Mesothelial cell of epicardium (in vitro differentiated cells): ENCODE results near the gene ARMC9. TPM values are rescaled to one million over a fixed set of nuclear protein-coding genes. Genes with fewer than 3 reads are reported as not detected.

Experiments used
- DNase-seq, 2 experiments: peaks; one replicate each; pipeline ENCODE4 v3.0.0; 2021; ENCODE audit warnings: low spot score in 2 of 2; ENCODE audit not compliant: unreplicated experiment in 2 of 2
- H3K27ac Mint-ChIP-seq: 2 replicates; pipeline ENCODE4 v1.8.0; 2021; ENCODE audit warnings: mixed read lengths
- H3K27me3 Mint-ChIP-seq: 2 replicates; pipeline ENCODE4 v1.8.0; 2021; ENCODE audit warnings: low read depth, mixed read lengths
- H3K36me3 Mint-ChIP-seq: 2 replicates; pipeline ENCODE4 v1.8.0; 2021; ENCODE audit warnings: mixed read lengths
- H3K4me1 Mint-ChIP-seq: 2 replicates; pipeline ENCODE4 v1.8.0; 2021; ENCODE audit warnings: mixed read lengths
- H3K4me3 Mint-ChIP-seq: 2 replicates; pipeline ENCODE4 v1.8.0; 2021; ENCODE audit warnings: mild to moderate bottlenecking, moderate library complexity, mixed read lengths
- H3K9me3 Mint-ChIP-seq: 2 replicates; pipeline ENCODE4 v1.8.0; 2021; ENCODE audit warnings: mixed read lengths
- CTCF ChIP-seq: fragments of 200-600 bp; sonication (generic); IDR thresholded peaks from one replicate; pipeline ENCODE4 v1.5.0; 2021; ENCODE audit warnings: antibody characterized with exemption; ENCODE audit not compliant: unreplicated experiment
- total RNA-seq: library from RNA; stranded (reverse); gene quantifications from 3 replicates; pipeline ENCODE4 v1.2.1, GENCODE V29; 2021

Gene ARMC9
- total RNA-seq, 1 donor from 2014 or later, result 52.3 TPM

DNA sequence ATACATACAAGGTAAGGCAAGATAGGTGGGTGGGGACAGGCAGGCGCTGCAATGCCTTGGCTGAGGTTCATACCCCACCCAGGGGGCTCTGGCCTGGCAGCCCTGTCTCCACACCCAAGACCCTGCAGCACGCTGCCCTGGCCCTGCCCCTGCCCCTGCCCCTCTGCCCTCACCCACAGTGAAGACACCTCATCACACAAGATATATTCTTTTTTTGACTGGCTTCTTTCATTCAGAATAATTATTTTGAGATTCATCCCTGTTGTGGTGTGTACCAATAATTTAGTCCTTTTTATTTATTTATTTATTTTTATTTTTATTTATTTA is 185.6 kb downstream of the ARMC9 start:
- Mint-ChIP-seq H3K9me3 (peaks cover 18% of the 10 kb centered on the region), H3K27ac (no peak overlapping the region), H3K4me3 (no peak overlapping the region), H3K4me1 (peaks cover 3% of the 10 kb centered on the region), H3K27me3 (no peaks in the 10 kb centered on the region), H3K36me3 (peaks cover 12% of the 10 kb centered on the region)
- DNase-seq, result no peak
- no peak for TF ChIP-seq CTCF

DNA sequence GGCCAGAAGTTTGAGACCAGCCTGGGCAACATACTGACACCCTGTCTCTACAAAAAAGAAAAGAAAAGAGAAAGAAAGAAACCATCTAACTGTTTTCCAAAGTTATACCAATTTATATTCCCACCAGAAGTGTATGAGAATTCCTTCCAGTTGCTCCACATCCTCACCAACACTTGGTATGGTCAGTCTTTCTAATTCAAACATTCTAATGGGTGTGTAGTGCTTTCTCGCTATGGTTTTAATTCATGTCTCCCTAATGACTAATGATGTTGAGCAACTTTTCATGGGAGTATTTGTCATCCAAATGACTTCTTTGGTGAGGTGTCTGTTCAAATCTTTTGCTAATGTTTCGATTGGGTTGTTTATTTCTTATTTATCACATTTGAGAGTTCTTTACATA is 186.5 kb downstream of the ARMC9 start:
- no peak for TF ChIP-seq CTCF
- no peaks in the 10 kb centered on the region for H3K27me3 Mint-ChIP-seq
- no peak overlapping the region for H3K4me3 Mint-ChIP-seq
- peaks cover 18% of the 10 kb centered on the region for H3K9me3 Mint-ChIP-seq
- no peak overlapping the region for H3K27ac Mint-ChIP-seq
- peaks cover 3% of the 10 kb centered on the region for H3K4me1 Mint-ChIP-seq
- H3K36me3 Mint-ChIP-seq, result peaks cover 12% of the 10 kb centered on the region
- DNase-seq, result no peak

DNA sequence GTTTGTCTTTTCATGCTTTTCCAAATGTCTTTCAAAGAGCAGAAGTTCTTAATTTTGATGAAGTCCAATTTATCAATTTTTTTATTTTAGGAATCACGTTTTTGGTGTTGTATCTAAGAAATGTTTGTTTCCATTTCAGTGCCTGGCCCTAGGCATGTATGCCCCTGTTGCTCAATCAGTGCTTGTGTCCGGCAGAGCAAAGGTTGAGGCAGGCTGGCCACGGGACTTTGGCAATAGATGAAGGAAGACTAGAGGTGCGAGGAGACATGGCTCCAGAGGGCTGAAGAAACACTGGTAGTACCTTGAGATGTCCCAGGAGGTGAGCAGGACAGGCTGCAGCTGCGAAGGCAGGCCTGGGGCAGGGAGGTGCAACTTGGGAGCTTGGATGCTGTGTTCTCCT is 187.0 kb downstream of the ARMC9 start:
- no peaks in the 10 kb centered on the region for H3K27me3 Mint-ChIP-seq
- peaks cover 3% of the 10 kb centered on the region for H3K4me1 Mint-ChIP-seq
- no peak overlapping the region for H3K4me3 Mint-ChIP-seq
- peaks cover 18% of the 10 kb centered on the region for H3K9me3 Mint-ChIP-seq
- no peak for DNase-seq
- TF ChIP-seq CTCF, result no peak
- H3K36me3 Mint-ChIP-seq, result peaks cover 12% of the 10 kb centered on the region
- H3K27ac Mint-ChIP-seq, result no peak overlapping the region

DNA sequence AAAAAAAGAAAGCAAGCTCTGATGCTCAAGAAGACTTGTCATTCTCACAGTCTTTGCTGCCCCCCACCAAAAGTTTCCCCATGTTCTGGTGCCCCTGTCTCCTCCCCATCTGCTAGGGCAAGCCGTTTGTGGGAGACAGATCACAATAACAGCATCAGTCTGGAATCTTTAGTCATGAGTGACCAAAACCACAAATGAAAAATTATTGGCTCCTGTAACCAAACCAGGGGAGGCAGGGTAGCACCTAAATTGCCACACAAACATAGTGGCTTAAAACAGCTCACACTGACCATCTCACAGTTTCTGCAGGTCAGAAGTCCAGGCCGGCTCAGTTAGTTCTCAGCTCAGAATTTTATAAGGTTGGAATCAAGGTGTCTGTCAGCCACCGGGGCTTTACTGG is 188.0 kb downstream of the ARMC9 start:
- H3K36me3 Mint-ChIP-seq, result peaks cover 12% of the 10 kb centered on the region
- H3K9me3 Mint-ChIP-seq, result peaks cover 18% of the 10 kb centered on the region
- no peak for DNase-seq
- TF ChIP-seq CTCF, result no peak
- no peaks in the 10 kb centered on the region for H3K27me3 Mint-ChIP-seq
- peaks cover 7% of the 10 kb centered on the region for H3K4me1 Mint-ChIP-seq
- H3K27ac Mint-ChIP-seq, result no peak overlapping the region
- H3K4me3 Mint-ChIP-seq, result no peak overlapping the region

DNA sequence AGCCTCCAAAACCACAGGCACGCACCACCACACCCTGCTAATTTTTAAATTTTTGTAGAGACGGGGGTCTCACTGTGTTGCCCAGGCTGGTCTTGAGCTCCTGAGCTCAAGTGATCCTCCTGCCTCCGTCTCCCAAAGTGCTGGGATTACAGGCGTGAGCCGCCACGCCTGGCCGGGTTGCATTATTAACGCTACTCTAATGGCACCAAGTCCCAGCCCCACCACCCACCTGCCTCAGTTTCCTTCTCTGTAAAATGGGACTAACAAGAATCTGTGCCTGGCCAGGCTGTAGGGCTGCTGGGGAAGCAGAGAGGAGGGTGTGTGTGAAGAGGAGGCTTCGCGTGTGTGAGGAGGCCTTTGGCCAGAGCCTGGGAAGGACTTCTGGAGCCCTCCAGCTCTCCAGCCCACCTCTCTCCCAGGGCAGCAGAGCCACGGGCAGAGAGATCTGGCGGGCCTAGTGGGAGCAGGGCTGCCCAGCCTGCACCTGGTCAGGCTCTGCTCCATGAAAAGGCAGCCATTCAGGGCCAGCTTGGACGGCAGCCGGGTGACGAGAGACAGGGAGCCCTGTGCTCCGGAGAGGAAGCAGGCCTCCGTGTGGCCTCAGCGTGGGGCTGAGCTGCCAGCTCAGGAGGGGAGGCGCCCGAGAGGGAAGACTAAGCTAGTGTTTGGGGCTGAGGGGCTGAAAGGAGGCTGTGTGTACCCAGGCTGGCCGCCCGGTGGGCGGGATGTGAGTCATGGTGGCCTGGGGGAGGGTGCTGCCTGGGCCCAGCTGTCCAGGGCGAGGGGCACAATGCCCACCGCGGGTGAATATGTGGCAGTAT is 189.7 kb downstream of the ARMC9 start:
- TF ChIP-seq CTCF, result no peak
- no peak for DNase-seq
- Mint-ChIP-seq H3K9me3 (peaks cover 18% of the 10 kb centered on the region), H3K27me3 (no peaks in the 10 kb centered on the region), H3K4me1 (peaks cover 7% of the 10 kb centered on the region), H3K36me3 (peaks cover 12% of the 10 kb centered on the region), H3K4me3 (no peak overlapping the region), H3K27ac (no peak overlapping the region)
